ENCODE data around the gene CCDC127.

- no peak for TF ChIP-seq CTCF (IDR thresholded peaks at IDR 0.05; ENCODE audit: extremely low read depth in 1 of 2, insufficient read depth in 1 of 2, low read depth in 1 of 2, low read length in 2 of 2)
- no peak for TF ChIP-seq EZH2 (IDR thresholded peaks at IDR 0.05; ENCODE audit: borderline replicate concordance, low read depth, low read length, severe bottlenecking)
- TF ChIP-seq POLR2A (IDR thresholded peaks at IDR 0.05; ENCODE audit: low read depth, low read length): no peak
- TF ChIP-seq POLR2AphosphoS5 (IDR thresholded peaks at IDR 0.05; ENCODE audit: insufficient read depth, low read depth, low read length): no peak
- TF ChIP-seq JUN (IDR thresholded peaks at IDR 0.05; ENCODE audit: borderline replicate concordance, insufficient read depth, insufficient read length, low read depth): no peak
Measured at GRCh38 chr5:149745-150485, 68.0 kb downstream of the CCDC127 start.

All from endothelial cell of umbilical vein (primary cell).